Upper lobe of right lung (tissue), 1 donor: ENCODE measurements around the gene RAMP3. TPM values are rescaled to one million over a fixed set of nuclear protein-coding genes. Genes with fewer than 3 reads are reported as not detected.

Source experiments
- ATAC-seq: fragments of 200-7000 bp; cut with Tn5 transposase; one replicate; pipeline ENCODE4 v1.9.1; 2020; ENCODE audit warnings: mild to moderate bottlenecking, moderate library complexity
- DNase-seq: peaks from one replicate; pipeline ENCODE4 v3.0.0-alpha.2; 2020
- H3K27ac ChIP-seq: fragments of 200-600 bp; one replicate; pipeline ENCODE4 v1.8.0; 2022
- H3K27me3 ChIP-seq: fragments of 200-600 bp; one replicate; pipeline ENCODE4 v1.8.0; 2022; ENCODE audit warnings: mild to moderate bottlenecking
- H3K36me3 ChIP-seq: fragments of 200-600 bp; one replicate; pipeline ENCODE4 v1.8.0; 2022
- H3K4me1 ChIP-seq: fragments of 200-600 bp; one replicate; pipeline ENCODE4 v1.8.0; 2022
- H3K4me3 ChIP-seq: fragments of 200-600 bp; one replicate; pipeline ENCODE4 v1.8.0; 2022; ENCODE audit warnings: mild to moderate bottlenecking
- H3K9me3 ChIP-seq: fragments of 200-600 bp; one replicate; pipeline ENCODE4 v1.8.0; 2022
- intact Hi-C: fragments of 100-400 bp; cut with DNase I; formaldehyde crosslinking; loops from one replicate; pipeline ENCODE4 v1.11.0; 2022
- total RNA-seq: library from RNA; stranded (reverse); fragmentation: NEBNext Ultra II Directional; extraction: Animal tissue kit (Norgen Biotek cat#: 25700); gene quantifications from one replicate; pipeline ENCODE4 v1.2.1, GENCODE V29; 2021
- TF ChIP-seq, protein P1 (sequence below): fragments of 200-600 bp; IDR thresholded peaks from one replicate; pipeline ENCODE4 v1.8.0; 2022; ENCODE audit warnings: antibody characterized with exemption
- donor health status: DM: no; HTN: yes; CAD: no; lungs with severe emphysema.

Gene RAMP3
- total RNA-seq, 1 donor from 2014 or later = 255 TPM

DNA sequence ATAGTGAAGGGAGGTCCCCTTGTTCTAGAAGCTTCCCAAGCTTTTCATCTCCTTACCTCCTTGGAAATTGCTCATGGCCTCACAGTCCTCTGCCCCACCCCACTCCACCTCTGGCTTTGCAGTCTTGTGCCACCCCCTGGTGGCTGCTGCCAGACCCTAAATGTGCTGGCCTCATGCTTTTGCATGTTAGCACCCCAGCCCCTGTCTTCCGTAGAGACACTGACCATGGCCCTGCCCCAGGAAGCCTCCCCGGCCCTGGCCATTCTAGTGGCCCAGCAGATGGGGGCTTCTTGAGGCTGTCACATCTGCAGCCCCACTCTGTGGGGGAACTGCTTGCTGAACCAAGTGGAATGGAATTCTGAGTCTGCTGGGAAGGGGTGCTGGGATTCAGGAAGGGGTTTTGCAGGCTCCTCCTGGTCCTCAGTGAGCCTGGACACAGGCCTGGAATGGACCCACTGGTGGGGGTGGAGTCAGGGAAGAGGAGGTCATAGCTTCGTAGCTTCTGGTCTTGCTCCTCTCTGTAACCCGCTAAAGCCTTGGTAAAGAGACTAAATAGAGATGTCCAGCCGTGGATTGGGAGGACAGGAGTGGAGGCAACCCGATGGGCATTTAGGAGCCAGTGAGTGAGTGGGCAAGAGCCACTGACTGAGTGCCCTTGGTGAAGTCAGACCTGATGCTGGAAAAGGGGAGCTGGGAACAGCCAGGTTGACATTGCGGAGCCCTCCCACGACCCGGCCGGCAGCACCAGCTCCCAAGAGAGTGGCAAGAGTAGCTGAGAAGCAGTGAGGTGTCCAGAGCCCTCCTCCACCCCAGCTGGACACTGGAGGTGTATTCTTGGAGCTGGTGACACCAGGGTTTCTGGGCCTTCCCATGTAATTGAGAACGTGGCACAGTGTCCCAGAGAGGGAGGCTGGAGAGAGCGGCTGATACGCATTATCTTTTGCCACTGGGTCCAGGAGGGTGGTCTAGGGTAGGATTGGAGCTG, 20.9 kb downstream of the RAMP3 start:
- no peak for ATAC-seq
- H3K36me3 ChIP-seq = no peaks in the 10 kb centered on the region
- DNase-seq = peak; percentile 49
- intact Hi-C loops = no loop called here
- TF ChIP-seq, protein P1, sequence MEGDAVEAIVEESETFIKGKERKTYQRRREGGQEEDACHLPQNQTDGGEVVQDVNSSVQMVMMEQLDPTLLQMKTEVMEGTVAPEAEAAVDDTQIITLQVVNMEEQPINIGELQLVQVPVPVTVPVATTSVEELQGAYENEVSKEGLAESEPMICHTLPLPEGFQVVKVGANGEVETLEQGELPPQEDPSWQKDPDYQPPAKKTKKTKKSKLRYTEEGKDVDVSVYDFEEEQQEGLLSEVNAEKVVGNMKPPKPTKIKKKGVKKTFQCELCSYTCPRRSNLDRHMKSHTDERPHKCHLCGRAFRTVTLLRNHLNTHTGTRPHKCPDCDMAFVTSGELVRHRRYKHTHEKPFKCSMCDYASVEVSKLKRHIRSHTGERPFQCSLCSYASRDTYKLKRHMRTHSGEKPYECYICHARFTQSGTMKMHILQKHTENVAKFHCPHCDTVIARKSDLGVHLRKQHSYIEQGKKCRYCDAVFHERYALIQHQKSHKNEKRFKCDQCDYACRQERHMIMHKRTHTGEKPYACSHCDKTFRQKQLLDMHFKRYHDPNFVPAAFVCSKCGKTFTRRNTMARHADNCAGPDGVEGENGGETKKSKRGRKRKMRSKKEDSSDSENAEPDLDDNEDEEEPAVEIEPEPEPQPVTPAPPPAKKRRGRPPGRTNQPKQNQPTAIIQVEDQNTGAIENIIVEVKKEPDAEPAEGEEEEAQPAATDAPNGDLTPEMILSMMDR = no peak
- no peak overlapping the region for H3K4me3 ChIP-seq
- no peaks in the 10 kb centered on the region for H3K27me3 ChIP-seq
- H3K9me3 ChIP-seq = no peaks in the 10 kb centered on the region
- no peak overlapping the region for H3K27ac ChIP-seq
- no peaks in the 10 kb centered on the region for H3K4me1 ChIP-seq

DNA sequence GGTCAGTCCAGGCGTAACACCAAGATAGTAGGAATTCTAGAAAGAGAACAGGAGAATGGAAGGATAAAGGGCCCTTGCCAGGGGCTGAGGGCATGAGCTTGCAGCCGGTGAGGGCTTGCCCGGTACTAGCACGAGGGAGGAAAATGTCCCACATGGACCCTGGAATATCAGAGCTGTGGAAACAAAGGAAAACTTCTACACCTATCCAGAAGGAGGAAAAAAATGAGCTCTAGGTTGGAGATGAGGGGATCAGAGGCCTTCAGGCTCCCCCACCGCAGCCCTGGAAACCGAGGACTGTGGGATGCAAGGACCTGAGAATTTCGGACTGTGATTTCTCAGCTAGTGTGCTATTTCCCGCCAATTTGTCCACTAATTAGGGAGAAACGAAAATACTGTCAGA, 22.1 kb downstream of the RAMP3 start:
- no peaks in the 10 kb centered on the region for H3K36me3 ChIP-seq
- H3K27me3 ChIP-seq = no peaks in the 10 kb centered on the region
- H3K4me3 ChIP-seq = no peak overlapping the region
- H3K27ac ChIP-seq = no peak overlapping the region
- H3K4me1 ChIP-seq = no peaks in the 10 kb centered on the region
- ATAC-seq = no peak
- TF ChIP-seq, protein P1 = no peak
- no peaks in the 10 kb centered on the region for H3K9me3 ChIP-seq
- intact Hi-C loops = no loop called here
- DNase-seq = no peak

DNA sequence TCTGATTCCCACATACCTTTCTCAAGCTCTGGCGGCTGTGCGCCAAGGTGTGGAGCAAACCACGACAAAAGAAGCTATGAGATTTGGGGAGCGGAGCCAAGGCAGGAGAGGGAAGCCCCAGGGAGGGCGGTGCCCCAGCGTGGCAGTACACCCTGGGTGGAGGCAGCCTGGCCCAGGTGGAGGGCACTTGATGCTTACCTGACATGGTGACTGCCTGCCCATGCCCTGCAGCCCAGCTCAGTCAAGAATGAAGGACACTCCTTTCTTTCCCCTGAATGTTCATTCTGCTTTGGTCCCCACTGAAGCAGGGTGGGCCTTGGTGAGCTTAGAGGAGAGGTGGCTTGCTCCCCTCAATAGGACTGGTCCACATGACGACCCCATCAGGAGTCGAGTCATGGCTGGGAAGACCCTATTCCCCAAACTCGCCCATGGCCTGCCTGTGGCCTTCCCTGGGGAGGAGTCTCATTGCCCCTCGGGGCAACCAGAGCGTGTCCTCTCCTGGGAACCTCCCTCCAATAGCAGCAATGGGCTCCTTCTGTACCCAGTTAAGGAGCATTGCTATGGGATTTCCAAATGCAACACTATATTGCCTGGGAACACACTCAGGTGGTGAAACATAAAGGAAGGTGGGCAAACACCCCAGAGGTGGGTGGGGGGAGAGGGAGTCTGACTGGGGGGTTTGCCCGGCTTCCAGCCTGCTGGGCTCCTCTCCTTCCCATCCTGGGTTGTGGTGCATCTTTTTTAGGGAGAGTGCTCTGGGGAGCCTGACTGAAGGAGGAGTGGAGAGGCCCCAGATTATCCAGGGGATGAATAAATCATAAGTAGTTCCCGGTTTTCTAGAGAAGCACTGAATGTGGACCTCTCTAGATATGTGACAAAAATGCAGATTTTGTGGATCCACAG, 22.7 kb downstream of the RAMP3 start:
- Histone ChIP-seq H3K9me3 (no peaks in the 10 kb centered on the region), H3K36me3 (no peaks in the 10 kb centered on the region), H3K4me1 (no peaks in the 10 kb centered on the region), H3K27ac (no peak overlapping the region), H3K27me3 (no peaks in the 10 kb centered on the region), H3K4me3 (no peak overlapping the region)
- DNase-seq (peak; percentile 57), ATAC-seq (no peak)
- intact Hi-C loops = no loop called here
- TF ChIP-seq, protein P1 = no peak

DNA sequence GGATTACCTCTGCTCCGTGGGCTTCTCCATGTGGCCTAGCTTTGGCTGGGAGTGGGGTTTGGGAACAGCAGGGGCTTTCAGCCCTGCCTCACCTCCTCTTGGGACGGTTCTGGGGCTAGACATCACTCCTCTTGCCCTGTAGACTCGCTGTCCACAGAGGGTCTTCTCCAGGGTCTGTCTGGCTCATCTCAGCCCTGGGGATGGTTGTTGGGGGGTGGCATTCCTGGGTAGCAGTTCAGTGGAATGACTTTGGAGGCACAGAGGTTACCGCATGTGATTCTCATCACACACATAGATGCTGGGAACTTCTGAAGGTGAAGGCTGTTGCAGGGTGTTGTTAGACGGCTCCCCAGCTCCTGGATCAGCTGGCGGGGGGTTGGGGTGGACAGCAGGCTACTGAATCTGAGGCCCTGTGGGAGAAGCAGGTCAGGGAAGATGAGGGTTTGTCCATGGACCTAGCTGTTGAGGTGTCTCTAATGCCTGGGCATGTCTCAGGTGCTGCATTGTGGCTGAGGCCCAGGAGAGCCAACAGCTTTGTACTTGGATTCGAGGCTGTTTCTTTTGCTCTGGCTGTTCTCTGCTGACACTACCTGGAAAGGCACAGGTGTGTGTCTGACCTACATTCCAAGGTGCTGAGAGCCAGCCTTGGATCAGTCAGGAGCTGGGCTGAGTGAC, 23.8 kb downstream of the RAMP3 start:
- no peaks in the 10 kb centered on the region for H3K27me3 ChIP-seq
- no peaks in the 10 kb centered on the region for H3K4me1 ChIP-seq
- H3K27ac ChIP-seq = no peak overlapping the region
- ATAC-seq = no peak
- intact Hi-C loops = no loop called here
- TF ChIP-seq, protein P1 = no peak
- H3K4me3 ChIP-seq = no peak overlapping the region
- DNase-seq = peak; percentile 33
- H3K9me3 ChIP-seq = no peaks in the 10 kb centered on the region
- H3K36me3 ChIP-seq = no peaks in the 10 kb centered on the region
